Measurements from ENCODE around the gene TGFBI.

DNA sequence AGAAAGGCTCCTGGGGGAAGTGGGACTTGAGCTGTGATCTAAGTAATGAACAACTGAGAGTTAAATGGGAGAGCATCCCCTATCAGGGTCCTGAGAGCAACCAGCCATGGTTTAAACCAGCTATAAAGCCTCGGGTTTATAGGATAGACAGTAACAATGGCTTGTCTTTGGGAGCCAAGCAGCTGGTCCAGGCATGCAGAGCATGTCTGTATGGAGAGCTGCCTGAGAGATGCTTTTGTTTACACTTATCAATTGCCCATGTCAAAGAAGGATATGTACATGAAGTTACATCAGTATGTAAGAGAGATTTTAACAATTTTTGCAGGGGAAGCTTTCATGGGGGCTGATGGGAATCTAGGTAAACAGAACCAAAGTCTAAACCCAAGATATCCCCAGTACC lies 4.4 kb downstream of the TGFBI start:
- TF ChIP-seq, protein P1, sequence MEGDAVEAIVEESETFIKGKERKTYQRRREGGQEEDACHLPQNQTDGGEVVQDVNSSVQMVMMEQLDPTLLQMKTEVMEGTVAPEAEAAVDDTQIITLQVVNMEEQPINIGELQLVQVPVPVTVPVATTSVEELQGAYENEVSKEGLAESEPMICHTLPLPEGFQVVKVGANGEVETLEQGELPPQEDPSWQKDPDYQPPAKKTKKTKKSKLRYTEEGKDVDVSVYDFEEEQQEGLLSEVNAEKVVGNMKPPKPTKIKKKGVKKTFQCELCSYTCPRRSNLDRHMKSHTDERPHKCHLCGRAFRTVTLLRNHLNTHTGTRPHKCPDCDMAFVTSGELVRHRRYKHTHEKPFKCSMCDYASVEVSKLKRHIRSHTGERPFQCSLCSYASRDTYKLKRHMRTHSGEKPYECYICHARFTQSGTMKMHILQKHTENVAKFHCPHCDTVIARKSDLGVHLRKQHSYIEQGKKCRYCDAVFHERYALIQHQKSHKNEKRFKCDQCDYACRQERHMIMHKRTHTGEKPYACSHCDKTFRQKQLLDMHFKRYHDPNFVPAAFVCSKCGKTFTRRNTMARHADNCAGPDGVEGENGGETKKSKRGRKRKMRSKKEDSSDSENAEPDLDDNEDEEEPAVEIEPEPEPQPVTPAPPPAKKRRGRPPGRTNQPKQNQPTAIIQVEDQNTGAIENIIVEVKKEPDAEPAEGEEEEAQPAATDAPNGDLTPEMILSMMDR (IDR thresholded peaks at IDR 0.05; ENCODE audit: low read length) = no peak
- no peak for TF ChIP-seq EZH2 (IDR thresholded peaks at IDR 0.05; ENCODE audit: borderline replicate concordance, low read length)

All from OCI-LY1 (cell line).